ENCODE measurements around the gene SGPL1.

SGPL1 gene

GRCh38 chr10:70780772-70781171, 35.0 kb upstream of the SGPL1 start:
- DNase-seq: no peak

GRCh38 chr10:70781461-70782051, 34.2 kb upstream of the SGPL1 start:
- DNase-seq: no peak

GRCh38 chr10:70782086-70782745, 33.5 kb upstream of the SGPL1 start:
- no peak for DNase-seq

- DNase-seq: peak; percentile 57
Observed at GRCh38 chr10:70782746-70783680, 32.7 kb upstream of the SGPL1 start.

DNA sequence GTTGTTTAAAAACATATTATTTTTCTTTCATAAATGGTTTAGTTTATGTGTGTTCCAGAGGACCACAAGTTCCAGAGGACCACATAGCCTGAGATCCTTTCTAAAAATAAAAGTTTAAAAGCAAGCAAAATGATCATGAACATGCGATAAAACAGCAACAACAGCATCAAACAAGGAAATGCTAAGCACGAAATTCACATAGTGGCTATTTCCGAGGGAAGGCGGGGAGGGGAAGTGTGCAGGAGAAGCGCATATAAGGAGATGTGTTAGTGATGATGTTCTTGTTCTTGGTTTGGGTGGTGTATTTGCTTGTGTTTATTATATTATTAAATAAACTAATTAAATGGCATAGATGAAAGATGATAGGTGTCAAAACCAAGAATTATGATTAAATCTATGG, 31.7 kb upstream of the SGPL1 start:
- DNase-seq: peak; percentile 32

DNA sequence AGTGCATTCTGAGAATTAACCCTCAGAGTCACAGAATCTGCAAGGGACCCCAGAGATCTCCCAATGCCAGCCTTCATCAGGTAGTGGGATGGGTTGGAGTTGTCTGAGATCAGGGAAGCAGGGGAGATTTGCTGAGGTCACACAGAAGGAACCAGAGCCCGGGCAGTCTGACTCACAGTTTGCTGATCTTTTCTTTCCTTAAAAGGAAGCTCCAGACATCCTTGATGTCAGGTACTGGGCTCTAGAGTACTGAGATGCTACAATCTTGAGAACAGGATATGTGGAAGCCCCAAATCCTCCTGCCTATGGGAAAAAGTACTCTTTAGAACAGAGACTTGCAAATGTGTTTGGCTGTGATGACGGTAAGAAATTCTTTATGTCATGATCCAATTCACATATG, 31.3 kb upstream of the SGPL1 start:
- peak; percentile 45 for DNase-seq

DNA sequence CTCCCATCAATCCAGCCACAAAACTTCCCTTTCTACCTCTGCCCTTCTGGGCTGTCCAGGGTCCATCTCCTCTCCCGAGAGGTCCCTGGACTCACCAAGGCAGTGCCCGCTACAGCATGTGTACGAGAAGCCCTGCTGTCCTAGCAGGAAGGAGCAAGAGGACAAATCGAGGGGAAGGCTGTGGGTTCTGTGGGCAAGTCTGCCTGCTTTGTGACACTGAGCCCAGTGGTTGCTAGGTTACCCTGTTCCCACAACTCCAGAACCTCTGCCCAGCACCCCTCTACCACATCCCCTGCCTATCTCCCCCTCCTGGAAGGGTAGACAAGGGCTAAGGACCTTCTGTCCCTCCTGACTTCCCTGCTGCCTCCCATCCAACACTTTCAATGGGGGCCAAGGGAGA, 30.6 kb upstream of the SGPL1 start, which contains the start of gene TBATA:
TSS of gene TBATA (minus strand) at position 188 of the 400 bp plus-strand sequence. CDS start 1,998 bp downstream, outside the sequence.
- DNase-seq: peak; percentile 15

- DNase-seq: peak; percentile 59
Observed at GRCh38 chr10:70786799-70787415, 28.8 kb upstream of the SGPL1 start.

DNA sequence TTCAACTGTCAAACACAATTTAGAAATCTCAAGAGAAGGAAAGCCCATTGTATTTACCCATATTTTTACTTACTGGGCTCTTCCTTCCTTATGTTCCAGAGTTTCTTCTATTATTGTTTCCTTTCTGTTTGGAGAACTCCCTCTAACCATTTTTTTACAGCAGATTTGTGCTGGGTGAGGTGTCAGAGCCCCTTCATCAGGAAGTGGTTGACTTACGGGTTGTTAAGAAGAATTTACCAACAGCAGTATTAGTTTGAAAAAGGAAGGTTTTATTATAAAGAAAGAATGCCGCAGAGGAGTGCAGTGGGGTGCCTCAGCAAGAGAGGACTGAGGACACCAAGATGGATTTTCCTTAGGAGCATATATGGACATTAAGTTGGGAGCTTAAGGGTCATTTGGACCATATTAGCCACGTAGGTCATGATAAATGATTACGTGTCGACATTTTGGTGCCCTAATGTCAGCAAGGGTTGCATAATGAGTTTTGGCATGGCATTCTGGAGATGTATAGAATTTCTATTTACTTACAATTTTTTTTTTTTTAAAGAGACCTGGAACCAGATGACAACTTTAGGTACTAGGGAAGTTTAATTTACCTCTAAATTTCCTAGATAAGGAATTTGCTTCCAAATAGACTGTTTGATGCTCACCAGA, 24.2 kb upstream of the SGPL1 start:
- no peak for DNase-seq

- no peak for DNase-seq
Observed at GRCh38 chr10:70795613-70796012, 20.1 kb upstream of the SGPL1 start.

DNA sequence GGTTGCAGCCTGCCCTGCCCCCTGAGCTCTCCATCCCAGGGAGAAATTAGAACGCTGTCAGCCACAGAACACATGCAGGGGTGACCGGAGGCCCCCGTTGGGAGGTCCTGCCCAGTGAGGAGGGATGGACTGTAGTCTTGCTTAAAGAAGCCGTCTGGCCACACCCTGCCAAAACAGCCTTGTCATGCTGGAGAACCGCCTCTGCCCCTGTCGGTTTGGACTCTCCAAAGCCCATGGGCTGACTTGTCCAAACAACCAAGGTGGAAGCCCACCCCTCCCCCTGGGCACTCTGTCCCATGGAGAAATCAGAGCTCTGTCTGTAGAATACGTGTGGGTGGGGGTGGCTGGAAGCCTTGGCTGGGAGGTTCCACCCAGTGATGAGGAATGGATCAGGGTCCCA, 17.9 kb upstream of the SGPL1 start:
- no peak for DNase-seq

DNA sequence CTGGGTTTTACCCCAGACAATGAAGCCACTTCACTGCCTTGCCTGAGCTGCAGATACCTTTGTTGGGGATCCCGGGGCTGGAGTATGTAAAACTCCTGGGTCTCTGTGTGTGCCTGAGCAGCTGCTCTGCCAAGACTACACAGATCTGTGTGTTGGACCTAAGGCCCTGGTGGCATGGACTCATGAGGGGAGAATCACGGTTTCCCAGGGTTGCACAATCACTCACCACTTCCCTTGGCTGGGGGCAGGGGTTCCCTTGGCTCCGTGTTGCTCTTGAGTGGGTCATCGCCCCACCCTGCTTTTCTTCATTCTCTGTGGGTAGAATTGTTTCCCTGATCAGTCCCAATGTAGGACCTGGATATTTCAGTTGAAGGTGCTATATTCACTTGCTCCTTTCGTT, 16.6 kb upstream of the SGPL1 start:
- DNase-seq: peak; percentile 72

DNA sequence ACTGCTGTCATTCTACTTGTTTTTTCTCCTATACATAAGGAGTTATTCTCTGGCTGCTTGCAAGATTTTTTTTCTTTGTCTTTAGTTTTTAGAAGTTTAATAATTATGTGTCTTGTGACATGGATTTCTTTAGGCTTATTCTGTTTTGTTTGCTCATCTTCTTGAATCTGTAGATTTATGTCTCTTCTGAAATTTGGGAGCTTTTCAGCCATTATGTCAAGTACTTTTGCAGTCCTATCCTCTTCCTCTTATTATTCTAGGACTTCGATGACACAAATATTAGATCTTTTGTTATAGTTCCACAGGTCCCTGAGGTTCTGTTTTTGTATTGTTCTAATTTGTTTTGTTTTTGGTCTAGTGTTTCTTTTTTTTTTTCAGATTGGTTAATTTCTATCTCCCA, 13.9 kb upstream of the SGPL1 start:
- DNase-seq: no peak

GRCh38 chr10:70803775-70804420, 11.8 kb upstream of the SGPL1 start:
- DNase-seq: no peak

DNA sequence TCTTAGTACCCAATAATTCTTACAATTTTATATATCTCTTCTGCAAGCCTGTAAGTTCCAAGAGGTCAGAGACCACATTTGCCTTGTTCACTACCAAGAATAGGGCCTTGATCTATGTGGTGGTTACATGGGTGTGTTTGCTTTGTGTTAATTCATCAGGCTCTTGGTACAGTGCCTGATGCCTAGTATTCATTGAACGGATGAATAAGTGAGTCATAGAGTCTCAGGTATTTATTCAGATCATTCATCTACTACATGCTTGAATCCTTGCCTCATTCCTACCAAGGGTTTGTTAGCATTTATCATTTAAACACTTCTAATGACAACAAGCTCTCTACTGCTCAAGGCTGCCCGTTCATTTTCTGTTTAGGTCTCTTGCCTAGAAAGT, 11.3 kb upstream of the SGPL1 start:
- no peak for DNase-seq

GRCh38 chr10:70805619-70806215, 10.0 kb upstream of the SGPL1 start:
- DNase-seq: no peak

GRCh38 chr10:70806841-70807240, 8.9 kb upstream of the SGPL1 start:
- DNase-seq: no peak

DNA sequence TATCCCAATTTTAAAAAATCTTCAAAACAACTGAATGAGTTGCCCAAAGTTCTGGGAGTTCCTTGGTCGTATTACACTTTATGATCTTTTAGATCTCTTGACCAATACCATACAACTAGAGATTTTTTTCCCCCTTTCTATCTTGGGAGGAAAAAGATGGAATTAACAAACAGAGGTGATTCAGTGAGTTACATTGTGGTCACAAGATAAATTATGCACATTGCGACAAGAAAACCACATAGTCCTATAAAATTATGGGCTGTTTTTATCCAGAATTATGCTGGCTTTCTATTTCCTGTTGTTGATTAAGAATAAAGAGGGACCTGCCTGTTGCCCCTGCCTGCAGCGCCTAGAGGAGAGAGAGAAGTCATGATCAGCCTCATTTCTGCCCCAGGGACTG, 8.2 kb upstream of the SGPL1 start:
- DNase-seq: no peak

- no peak for DNase-seq
Observed at GRCh38 chr10:70809011-70809611, 6.6 kb upstream of the SGPL1 start.

DNA sequence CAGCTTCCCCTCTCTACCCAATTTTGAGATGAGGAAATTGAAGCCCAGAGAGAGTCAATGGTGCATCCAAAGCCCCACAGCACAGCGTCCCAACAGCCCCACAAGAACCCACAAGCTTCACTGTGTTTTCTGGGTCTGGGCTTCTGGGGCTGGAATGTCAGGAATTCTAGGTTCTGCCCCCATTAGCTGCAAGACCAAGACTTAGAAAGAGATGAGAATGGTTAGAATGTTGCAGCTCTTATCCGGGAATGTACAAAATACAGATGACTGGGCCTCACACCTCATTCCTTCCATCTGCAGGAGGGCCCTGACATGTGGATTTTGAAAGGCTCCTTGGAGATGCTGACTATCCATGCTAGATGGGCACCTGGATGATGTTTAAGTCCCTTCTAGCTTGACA, 6.0 kb upstream of the SGPL1 start:
- no peak for DNase-seq

DNA sequence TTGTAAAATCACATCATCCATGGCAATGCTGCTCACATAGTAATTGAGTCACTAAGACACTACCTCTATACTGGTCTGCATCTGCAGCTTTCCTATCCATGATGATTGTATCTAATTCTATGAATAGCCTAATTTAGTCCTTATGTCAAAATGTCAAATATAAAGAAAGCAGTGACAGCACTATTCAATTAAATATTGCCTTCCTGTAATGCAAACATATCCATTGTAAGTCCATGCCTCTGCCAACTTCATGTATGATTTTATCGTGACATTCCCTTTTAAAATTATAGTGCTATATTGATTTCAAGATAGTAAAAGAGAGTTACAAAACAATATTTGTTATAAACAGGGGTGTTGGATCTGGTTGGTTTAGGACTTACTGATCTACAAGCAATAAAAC, 4.8 kb upstream of the SGPL1 start:
- DNase-seq: no peak

Data from suppressor macrophage treated with lipopolysaccharide for 4 hours (primary cell).